CD4-positive, alpha-beta T cell (primary cell): ENCODE measurements around the gene KRTCAP2. TPM values are rescaled to one million over a fixed set of nuclear protein-coding genes. Genes with fewer than 3 reads are reported as not detected.

Experiments
- ATAC-seq: fragments of 200-7000 bp; cut with Tn5 transposase; one replicate; pipeline ENCODE4 v1.10.0; 2022; ENCODE audit warnings: mild to moderate bottlenecking; ENCODE audit not compliant: poor library complexity
- CTCF ChIA-PET: fragments of 350-600 bp; sonication (Branson Sonifier 250); formaldehyde crosslinking; loops from one replicate; lab custom pipeline; 2021; ENCODE audit warnings: antibody characterized with exemption, inconsistent platforms; lab: Charles Lee
- POLR2A ChIA-PET: fragments of 350-600 bp; sonication (Branson Sonifier 250); formaldehyde crosslinking; loops from one replicate; lab custom pipeline; 2021; ENCODE audit warnings: antibody characterized with exemption, inconsistent platforms; lab: Charles Lee
- DNase-seq, 14 experiments: peaks; one replicate each; pipeline ENCODE4 v3.0.0-alpha.2; 2013 to 2020; ENCODE audit warnings: mixed read lengths in 2 of 14
- H3K27ac ChIP-seq, 2 donors: one replicate each; pipeline versions ENCODE4 v1.5.1 to v1.7.0; 2013; ENCODE audit warnings: low read length in 2 of 2, low read depth in 1 of 2, mild to moderate bottlenecking in 1 of 2
- H3K27me3 ChIP-seq, 2 experiments: 1 replicate in 1 of 2; 2 replicates in 1 of 2; pipeline versions ENCODE4 v1.6.1 to v1.7.0; 2013; ENCODE audit warnings: low read length in 2 of 2, control low read depth in 1 of 2, mild to moderate bottlenecking in 1 of 2, moderate library complexity in 1 of 2; ENCODE audit not compliant: insufficient read depth in 2 of 2, control insufficient read depth in 1 of 2
- H3K36me3 ChIP-seq: one replicate; pipeline ENCODE4 v1.6.1; 2013; ENCODE audit warnings: low read length, control low read depth; ENCODE audit not compliant: insufficient read depth
- H3K4me1 ChIP-seq: one replicate; pipeline ENCODE4 v1.6.1; 2013; ENCODE audit warnings: low read length, control low read depth; ENCODE audit not compliant: insufficient read depth
- H3K4me3 ChIP-seq: one replicate; pipeline ENCODE4 v1.5.1; 2013; ENCODE audit warnings: mild to moderate bottlenecking, low read length, moderate library complexity
- H3K9me3 ChIP-seq, 2 experiments: 1 replicate in 1 of 2; 2 replicates in 1 of 2; pipeline versions ENCODE4 v1.6.1 to v1.7.0; 2013; ENCODE audit warnings: low read length in 2 of 2, mild to moderate bottlenecking in 2 of 2, control low read depth in 1 of 2, moderate library complexity in 1 of 2; ENCODE audit not compliant: control insufficient read depth in 1 of 2, insufficient read depth in 1 of 2
- H3K27ac Mint-ChIP-seq: one replicate; pipeline ENCODE4 v1.8.0; 2020; ENCODE audit warnings: mixed read lengths
- H3K27me3 Mint-ChIP-seq: one replicate; pipeline ENCODE4 v1.8.0; 2021; ENCODE audit warnings: mixed read lengths
- H3K36me3 Mint-ChIP-seq: one replicate; pipeline ENCODE4 v1.8.0; 2021; ENCODE audit warnings: low read depth, mixed read lengths
- H3K4me1 Mint-ChIP-seq: one replicate; pipeline ENCODE4 v1.8.0; 2021; ENCODE audit warnings: low read depth, mixed read lengths
- H3K4me3 Mint-ChIP-seq: one replicate; pipeline ENCODE4 v1.8.0; 2020; ENCODE audit warnings: mild to moderate bottlenecking, mixed read lengths
- H3K9me3 Mint-ChIP-seq: one replicate; pipeline ENCODE4 v1.8.0; 2020; ENCODE audit warnings: mixed read lengths
- intact Hi-C, 2 experiments: fragments of 100-400 bp; cut with DNase I in 1 of 2; cut with micrococcal nuclease in 1 of 2; formaldehyde crosslinking; loops; one replicate each; pipeline versions ENCODE4 v1.15.1 to v1.9.0; 2023 to 2025; cut with DNase I, micrococcal nuclease
- total RNA-seq, 174 experiments: library from RNA in 2 of 174; stranded (reverse) in 2 of 174; gene quantifications; one replicate each; pipeline ENCODE4 v1.2.3 and lab custom pipeline; 2021 to 2026
- TF ChIP-seq, protein P1 (sequence below): fragments of 200-600 bp; IDR thresholded peaks from one replicate; pipeline ENCODE4 v1.8.0; 2022; ENCODE audit warnings: antibody characterized with exemption, mild to moderate bottlenecking

Gene KRTCAP2
- total RNA-seq, 2 experiments from 2014 or later: 77.8 TPM

DNA sequence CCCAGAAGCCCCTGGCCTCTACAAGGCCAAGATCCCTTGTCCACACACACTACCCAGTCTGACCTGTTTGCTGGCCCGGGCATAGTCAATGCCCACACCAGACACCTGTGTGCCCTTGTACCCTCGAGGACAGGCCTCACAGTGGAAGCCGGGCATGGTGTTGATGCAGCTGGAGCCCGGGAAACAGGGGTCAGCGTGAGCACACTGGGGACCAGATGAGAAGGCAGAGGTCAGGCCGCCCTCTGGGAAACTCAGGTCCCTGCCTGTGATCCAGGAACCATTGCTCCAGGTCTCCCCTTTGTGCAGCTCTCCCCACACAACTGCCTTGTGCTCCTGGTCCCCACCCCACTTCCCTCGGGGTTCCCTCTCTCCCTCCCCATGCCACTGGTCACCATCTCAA lies 29.1 kb upstream of the KRTCAP2 start:
- Mint-ChIP-seq H3K27me3 (no peaks in the 10 kb centered on the region), H3K27ac (no peak overlapping the region), H3K36me3 (no peaks in the 10 kb centered on the region), H3K9me3 (no peaks in the 10 kb centered on the region), H3K4me3 (no peak overlapping the region), H3K4me1 (peaks cover 6% of the 10 kb centered on the region)
- Histone ChIP-seq H3K9me3 (no peaks in the 10 kb centered on the region), H3K27ac (no peak overlapping the region), H3K4me3 (no peak overlapping the region), H3K27me3 (no peaks in the 10 kb centered on the region), H3K4me1 (peaks cover 6% of the 10 kb centered on the region), H3K36me3 (no peaks in the 10 kb centered on the region)
- TF ChIP-seq, protein P1, sequence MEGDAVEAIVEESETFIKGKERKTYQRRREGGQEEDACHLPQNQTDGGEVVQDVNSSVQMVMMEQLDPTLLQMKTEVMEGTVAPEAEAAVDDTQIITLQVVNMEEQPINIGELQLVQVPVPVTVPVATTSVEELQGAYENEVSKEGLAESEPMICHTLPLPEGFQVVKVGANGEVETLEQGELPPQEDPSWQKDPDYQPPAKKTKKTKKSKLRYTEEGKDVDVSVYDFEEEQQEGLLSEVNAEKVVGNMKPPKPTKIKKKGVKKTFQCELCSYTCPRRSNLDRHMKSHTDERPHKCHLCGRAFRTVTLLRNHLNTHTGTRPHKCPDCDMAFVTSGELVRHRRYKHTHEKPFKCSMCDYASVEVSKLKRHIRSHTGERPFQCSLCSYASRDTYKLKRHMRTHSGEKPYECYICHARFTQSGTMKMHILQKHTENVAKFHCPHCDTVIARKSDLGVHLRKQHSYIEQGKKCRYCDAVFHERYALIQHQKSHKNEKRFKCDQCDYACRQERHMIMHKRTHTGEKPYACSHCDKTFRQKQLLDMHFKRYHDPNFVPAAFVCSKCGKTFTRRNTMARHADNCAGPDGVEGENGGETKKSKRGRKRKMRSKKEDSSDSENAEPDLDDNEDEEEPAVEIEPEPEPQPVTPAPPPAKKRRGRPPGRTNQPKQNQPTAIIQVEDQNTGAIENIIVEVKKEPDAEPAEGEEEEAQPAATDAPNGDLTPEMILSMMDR: no peak
- ChIA-PET CTCF (interaction anchor here (1.1 kb wide), 1 partner anchor 48 kb away, joined by 3 read pairs; no protein-coding TSS in a partner anchor), POLR2A (no interaction called here)
- intact Hi-C loops: no loop called here
- ATAC-seq (no peak), DNase-seq (no peak)

DNA sequence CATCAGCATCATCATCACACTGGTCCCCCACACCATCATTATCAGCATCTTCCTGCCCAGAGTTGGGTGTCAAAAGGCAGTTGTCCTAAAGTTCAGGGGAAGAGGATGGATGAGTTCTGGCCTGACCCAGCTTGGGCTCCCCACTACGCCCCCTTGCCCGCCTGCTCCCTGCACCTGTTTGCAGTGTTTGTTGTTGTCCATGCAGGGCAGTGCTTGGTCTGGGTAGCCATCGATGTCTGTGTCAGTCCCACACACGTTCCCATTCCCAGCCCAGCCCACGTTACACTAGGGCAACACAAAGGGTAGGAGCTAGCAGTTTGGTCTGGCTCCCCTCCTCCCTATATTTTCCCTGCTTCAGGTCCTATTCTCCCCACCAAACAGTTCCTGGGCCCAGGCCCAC lies 27.8 kb upstream of the KRTCAP2 start:
- Mint-ChIP-seq H3K9me3 (no peaks in the 10 kb centered on the region), H3K27ac (no peak overlapping the region), H3K36me3 (no peaks in the 10 kb centered on the region), H3K4me1 (no peaks in the 10 kb centered on the region), H3K27me3 (no peaks in the 10 kb centered on the region), H3K4me3 (no peak overlapping the region)
- ATAC-seq (no peak), DNase-seq (peak in 1 of 14 experiments; percentile 2)
- TF ChIP-seq, protein P1: no peak
- ChIA-PET CTCF (interaction anchor here (1.1 kb wide), 1 partner anchor 49 kb away, joined by 3 read pairs; no protein-coding TSS in a partner anchor), POLR2A (no interaction called here)
- no peaks in the 10 kb centered on the region for H3K9me3 ChIP-seq
- H3K4me1 ChIP-seq: no peaks in the 10 kb centered on the region
- no peaks in the 10 kb centered on the region for H3K27me3 ChIP-seq
- intact Hi-C loops: no loop called here
- H3K36me3 ChIP-seq: no peaks in the 10 kb centered on the region
- no peak overlapping the region for H3K27ac ChIP-seq
- no peak overlapping the region for H3K4me3 ChIP-seq

DNA sequence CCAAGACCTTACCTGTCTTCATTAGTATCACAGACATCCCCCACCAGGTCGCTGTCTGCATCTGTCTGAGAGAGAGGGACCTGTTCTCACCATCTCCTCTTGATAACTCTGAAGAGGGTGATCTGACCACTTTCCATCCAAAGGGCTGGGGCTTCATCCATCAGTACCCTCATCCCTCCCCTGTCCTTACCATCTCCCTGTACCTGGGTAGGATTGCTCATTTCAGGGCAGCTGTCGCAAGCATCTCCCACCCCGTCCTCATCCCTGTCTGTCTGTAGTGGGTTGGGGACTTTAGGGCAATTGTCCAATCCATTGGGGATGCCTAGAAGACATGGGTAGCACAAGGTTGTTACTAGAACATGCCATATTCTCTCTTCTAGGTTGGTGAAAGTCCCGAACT lies 26.7 kb upstream of the KRTCAP2 start:
- intact Hi-C loops: no loop called here
- Mint-ChIP-seq H3K4me3 (no peak overlapping the region), H3K27me3 (no peaks in the 10 kb centered on the region), H3K27ac (no peak overlapping the region), H3K36me3 (no peaks in the 10 kb centered on the region), H3K9me3 (no peaks in the 10 kb centered on the region), H3K4me1 (peaks cover under 1% of the 10 kb centered on the region)
- no peak overlapping the region for H3K27ac ChIP-seq
- H3K4me1 ChIP-seq: peaks cover 9% of the 10 kb centered on the region
- no peaks in the 10 kb centered on the region for H3K36me3 ChIP-seq
- no peak for ATAC-seq
- POLR2A ChIA-PET: no interaction called here
- TF ChIP-seq, protein P1: no peak
- no peaks in the 10 kb centered on the region for H3K27me3 ChIP-seq
- CTCF ChIA-PET: no interaction called here
- no peak overlapping the region for H3K4me3 ChIP-seq
- H3K9me3 ChIP-seq: no peaks in the 10 kb centered on the region
- DNase-seq: no peak
